GM12873 (cell line): Measurements from ENCODE around the gene PEAK1.

ENCODE experiments used
- CTCF ChIP-seq: IDR thresholded peaks from 2 replicates; pipeline ENCODE4 v1.5.1; 2012; ENCODE audit warnings: low read depth, mild to moderate bottlenecking, moderate library complexity, low read length, control low read depth; ENCODE audit not compliant: insufficient read depth; ENCODE audit errors: missing control alignments

PEAK1 gene

DNA sequence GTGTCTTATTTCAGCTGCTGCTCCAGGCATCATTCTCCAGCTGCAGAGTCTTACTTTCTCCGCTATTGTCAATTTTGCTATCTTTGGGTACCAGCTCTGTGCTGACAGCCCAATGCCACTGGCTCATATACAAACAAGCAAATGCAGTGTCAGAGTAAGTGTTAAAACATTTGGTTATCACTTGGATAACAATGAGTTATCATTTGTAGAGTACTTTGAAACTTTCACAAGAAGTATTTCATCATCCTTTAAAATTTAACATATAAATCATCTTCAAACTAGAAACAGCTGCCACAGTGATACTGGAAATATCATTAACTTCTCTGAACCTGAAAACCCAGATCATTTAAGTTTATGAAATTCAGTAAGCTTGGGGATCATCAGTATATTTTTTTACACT, 362.8 kb downstream of the PEAK1 start:
- no peak for TF ChIP-seq CTCF

DNA sequence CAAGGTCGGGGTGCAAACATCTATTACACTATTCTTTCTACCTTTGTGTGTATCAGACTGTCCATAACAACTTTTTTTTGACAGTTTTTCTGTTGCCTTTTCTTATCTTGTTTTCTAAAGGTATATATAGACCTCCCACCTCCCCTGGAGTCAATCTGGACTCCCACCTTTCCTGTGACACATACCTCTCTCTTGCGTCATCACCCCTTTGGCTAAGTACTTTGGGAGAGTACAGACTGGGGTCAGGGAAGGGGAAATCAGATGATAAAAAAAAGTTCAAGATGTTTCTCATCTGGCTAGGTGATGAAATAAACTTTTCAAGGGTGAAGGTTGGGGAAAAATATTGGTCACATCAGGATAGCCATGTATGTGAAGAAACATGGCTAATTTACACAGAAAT, 366.2 kb downstream of the PEAK1 start:
- TF ChIP-seq CTCF: no peak

DNA sequence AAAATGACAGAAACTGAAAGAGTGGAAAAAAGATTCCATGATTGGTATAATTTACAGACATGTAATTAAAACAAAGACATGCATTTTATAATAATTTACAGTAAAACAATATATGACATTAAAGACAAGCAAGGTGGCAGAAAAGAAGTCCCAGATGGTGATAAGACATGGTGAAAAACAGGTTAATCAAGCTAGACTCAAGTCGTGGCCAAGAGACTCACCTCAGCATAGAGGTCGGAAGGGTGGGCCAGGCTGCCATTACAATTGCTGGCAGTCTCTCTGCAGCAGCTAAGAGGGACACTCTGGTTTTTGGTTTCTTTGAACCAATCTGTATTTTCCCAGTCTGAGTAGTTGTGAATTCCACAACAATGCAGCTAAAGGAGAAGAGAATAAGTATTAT, 367.3 kb downstream of the PEAK1 start:
- TF ChIP-seq CTCF: no peak
